Mesenchymal stem cell (in vitro differentiated cells and primary cell): Measurements from ENCODE around the gene MPRIP.

Source experiments
- DNase-seq: peaks from one replicate; pipeline ENCODE4 v3.0.0-alpha.2; 2013
- H2AFZ ChIP-seq: one replicate; pipeline ENCODE4 v1.6.1; 2013; ENCODE audit warnings: low read depth, mild to moderate bottlenecking, control low read depth, inconsistent platforms, low read length, moderate library complexity
- H2AK5ac ChIP-seq: 2 replicates; pipeline ENCODE4 v1.6.1; 2013; ENCODE audit warnings: low read length, moderate library complexity, mild to moderate bottlenecking, inconsistent platforms; ENCODE audit not compliant: severe bottlenecking
- H2BK120ac ChIP-seq: one replicate; pipeline ENCODE4 v1.6.1; 2013; ENCODE audit warnings: low read depth, mild to moderate bottlenecking, inconsistent platforms, low read length, moderate library complexity
- H2BK12ac ChIP-seq, 2 experiments: one replicate each; pipeline ENCODE4 v1.6.1; 2013; ENCODE audit warnings: inconsistent platforms in 2 of 2, low read length in 2 of 2, mild to moderate bottlenecking in 2 of 2, moderate library complexity in 2 of 2, control low read depth in 1 of 2
- H2BK15ac ChIP-seq: one replicate; pipeline ENCODE4 v1.6.1; 2013; ENCODE audit warnings: mild to moderate bottlenecking, low read depth, inconsistent platforms; ENCODE audit not compliant: poor library complexity, severe bottlenecking
- H2BK5ac ChIP-seq: 2 replicates; pipeline ENCODE4 v1.6.1; 2013; ENCODE audit warnings: low read depth, mild to moderate bottlenecking, low read length, control low read depth, inconsistent platforms; ENCODE audit not compliant: poor library complexity, severe bottlenecking
- H3K14ac ChIP-seq, 2 experiments: one replicate each; pipeline ENCODE4 v1.6.1; 2013; ENCODE audit warnings: inconsistent platforms in 2 of 2, low read length in 2 of 2, control low read depth in 1 of 2, mild to moderate bottlenecking in 1 of 2, moderate library complexity in 1 of 2
- H3K18ac ChIP-seq, 2 experiments: one replicate each; pipeline ENCODE4 v1.6.1; 2013; ENCODE audit warnings: inconsistent platforms in 2 of 2, low read length in 2 of 2, control low read depth in 1 of 2, low read depth in 1 of 2, mild to moderate bottlenecking in 1 of 2
- H3K23ac ChIP-seq, 2 experiments: one replicate each; pipeline ENCODE4 v1.6.1; 2013; ENCODE audit warnings: inconsistent platforms in 2 of 2, low read length in 2 of 2, mild to moderate bottlenecking in 2 of 2, moderate library complexity in 2 of 2, control low read depth in 1 of 2
- H3K27ac ChIP-seq: 2 replicates; pipeline ENCODE4 v1.5.1; 2013; ENCODE audit warnings: mild to moderate bottlenecking, moderate library complexity, low read length, control low read depth, inconsistent platforms; ENCODE audit not compliant: poor library complexity, severe bottlenecking
- H3K27me3 ChIP-seq, 2 experiments: 2 replicates each; pipeline versions ENCODE4 v1.6.1 to v1.7.0; 2013; ENCODE audit warnings: low read length in 2 of 2, mild to moderate bottlenecking in 2 of 2, moderate library complexity in 2 of 2, control low read depth in 1 of 2, inconsistent platforms in 1 of 2; ENCODE audit not compliant: control insufficient read depth in 1 of 2, insufficient read depth in 1 of 2
- H3K36me3 ChIP-seq, 2 experiments: 2 replicates each; pipeline versions ENCODE4 v1.6.1 to v1.7.0; 2013; ENCODE audit warnings: low read length in 2 of 2, control low read depth in 1 of 2, inconsistent platforms in 1 of 2, low read depth in 1 of 2, mild to moderate bottlenecking in 1 of 2; ENCODE audit not compliant: insufficient read depth in 2 of 2, control insufficient read depth in 1 of 2
- H3K4ac ChIP-seq, 2 experiments: one replicate each; pipeline ENCODE4 v1.6.1; 2013; ENCODE audit warnings: inconsistent platforms in 2 of 2, low read length in 2 of 2, mild to moderate bottlenecking in 2 of 2, moderate library complexity in 2 of 2, control low read depth in 1 of 2, low read depth in 1 of 2
- H3K4me1 ChIP-seq: 2 replicates; pipeline ENCODE4 v1.6.1; 2013; ENCODE audit warnings: low read depth, low read length, control low read depth; ENCODE audit not compliant: control insufficient read depth, insufficient read depth
- H3K4me2 ChIP-seq: 2 replicates; pipeline ENCODE4 v1.6.1; 2013; ENCODE audit warnings: low read length, mild to moderate bottlenecking, inconsistent platforms; ENCODE audit not compliant: poor library complexity, severe bottlenecking
- H3K4me3 ChIP-seq, 2 experiments: 2 replicates each; pipeline versions ENCODE4 v1.5.1 to v1.7.0; 2013; ENCODE audit warnings: low read length in 2 of 2, mild to moderate bottlenecking in 2 of 2, control low read depth in 1 of 2, low read depth in 1 of 2; ENCODE audit not compliant: insufficient read depth in 1 of 2
- H3K79me1 ChIP-seq: replicated peaks from 2 replicates; pipeline ENCODE4 v1.6.1; 2013; ENCODE audit warnings: mild to moderate bottlenecking, control low read depth, low read length, inconsistent platforms; ENCODE audit not compliant: poor library complexity, severe bottlenecking
- H3K9ac ChIP-seq: 2 replicates; pipeline ENCODE4 v1.7.0; 2013; ENCODE audit warnings: mild to moderate bottlenecking, low read length, moderate library complexity
- H3K9me3 ChIP-seq: 2 replicates; pipeline ENCODE4 v1.7.0; 2013; ENCODE audit warnings: mild to moderate bottlenecking, low read length; ENCODE audit not compliant: control insufficient read depth
- H4K8ac ChIP-seq: one replicate; pipeline ENCODE4 v1.6.1; 2013; ENCODE audit warnings: inconsistent platforms, mild to moderate bottlenecking, low read length, moderate library complexity
- H4K91ac ChIP-seq: one replicate; pipeline ENCODE4 v1.6.1; 2013; ENCODE audit warnings: mild to moderate bottlenecking, low read length, inconsistent platforms
- WGBS: methylation state at CpG from one replicate; pipeline ENCODE4 v1.1.7; 2013; ENCODE audit warnings: mixed read lengths; 5-methylcytosine and 5-hydroxymethylcytosine counted together

Gene MPRIP

DNA sequence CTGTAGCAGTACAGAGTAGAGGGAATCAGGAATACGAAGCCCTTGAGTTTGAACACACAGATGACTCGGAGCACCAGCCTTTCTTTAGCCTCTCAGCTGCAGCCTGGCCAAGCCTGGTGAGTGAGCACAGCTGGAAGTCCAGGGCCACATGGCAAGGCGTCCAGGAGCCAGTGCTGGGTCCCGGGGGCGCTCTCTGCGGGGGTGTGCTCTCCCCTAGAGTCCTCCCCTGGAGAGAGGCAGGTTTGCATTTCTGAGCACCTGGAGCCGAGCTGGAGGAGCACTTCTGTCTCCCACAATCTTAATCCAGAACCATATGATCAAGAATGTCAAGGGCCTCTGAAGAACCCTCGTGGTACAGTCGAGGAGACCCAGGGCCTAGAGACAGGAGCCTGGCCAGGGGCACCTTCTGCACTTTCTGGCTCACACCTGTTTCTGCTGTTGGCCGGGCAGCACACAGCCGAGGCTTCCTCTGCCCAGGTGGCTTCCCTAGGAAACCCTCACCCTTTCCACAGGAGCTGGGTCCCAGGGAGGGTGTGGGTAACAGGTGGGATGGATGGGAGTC lies 85.6 kb downstream of the MPRIP start:
- Histone ChIP-seq H2BK15ac (no peak overlapping the region), H3K4ac (no peak overlapping the region), H2BK12ac (no peak overlapping the region), H3K4me1 (peaks cover 27% of the 10 kb centered on the region), H3K27me3 (no peaks in the 10 kb centered on the region), H3K27ac (no peak overlapping the region), H2AK5ac (no peak overlapping the region), H3K23ac (no peak overlapping the region), H3K9ac (no peak overlapping the region), H3K14ac (no peak overlapping the region), H2BK5ac (no peak overlapping the region), H3K79me1 (peaks cover 77% of the 10 kb centered on the region), H2BK120ac (no peak overlapping the region), H3K36me3 (peaks cover 60 to 64% of the 10 kb centered on the region in 2 experiments), H3K4me2 (no peak overlapping the region), H2AFZ (no peak overlapping the region), H4K91ac (no peak overlapping the region), H3K4me3 (no peak overlapping the region), H3K9me3 (no peaks in the 10 kb centered on the region), H3K18ac (no peak overlapping the region), H4K8ac (no peak overlapping the region)
- DNase-seq = no peak
- WGBS = 90% methylated on average over 9 of the region's 11 CpGs

DNA sequence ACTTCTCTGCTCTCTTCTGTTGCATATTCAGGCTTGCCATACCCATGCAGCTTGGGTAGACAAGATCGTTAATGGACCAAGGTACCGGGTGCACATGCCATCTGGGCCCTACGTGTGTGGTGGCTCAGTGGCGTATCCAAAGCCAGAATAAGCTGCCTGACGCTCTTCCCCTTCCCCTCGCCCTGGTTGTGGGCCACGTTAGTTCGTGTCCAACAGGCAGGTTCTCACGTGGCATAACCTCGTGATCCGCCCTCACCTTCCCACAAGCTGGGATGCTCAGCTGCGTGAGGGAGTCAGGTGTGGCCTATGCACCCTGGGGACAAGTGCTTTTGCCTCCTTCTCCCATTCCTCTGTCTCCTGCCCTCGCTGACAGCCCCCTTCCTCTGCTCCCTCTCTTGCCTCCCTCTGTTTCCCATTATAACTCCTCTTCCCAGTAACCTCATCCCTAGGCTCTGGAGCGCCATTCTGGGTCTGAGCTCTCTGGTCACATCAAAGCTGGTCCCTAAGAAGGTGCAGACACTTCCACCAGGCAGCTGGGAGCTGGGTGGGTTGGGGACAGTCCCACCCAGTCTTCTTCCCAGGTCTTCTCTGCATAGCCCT lies 86.3 kb downstream of the MPRIP start:
- H3K4me3 ChIP-seq = no peak overlapping the region
- H3K27me3 ChIP-seq = no peaks in the 10 kb centered on the region
- H3K23ac ChIP-seq = no peak overlapping the region
- no peaks in the 10 kb centered on the region for H3K9me3 ChIP-seq
- no peak overlapping the region for H2BK15ac ChIP-seq
- H2AK5ac ChIP-seq = no peak overlapping the region
- peaks cover 85% of the 10 kb centered on the region for H3K79me1 ChIP-seq
- peaks cover 68 to 72% of the 10 kb centered on the region in 2 experiments for H3K36me3 ChIP-seq
- no peak overlapping the region for H3K4me2 ChIP-seq
- H2BK5ac ChIP-seq = no peak overlapping the region
- peaks cover 27% of the 10 kb centered on the region for H3K4me1 ChIP-seq
- no peak for DNase-seq
- no peak overlapping the region for H3K18ac ChIP-seq
- H3K9ac ChIP-seq = no peak overlapping the region
- H4K91ac ChIP-seq = no peak overlapping the region
- H2BK120ac ChIP-seq = no peak overlapping the region
- WGBS = 98% methylated on average over 14 of the region's 14 CpGs
- H3K14ac ChIP-seq = no peak overlapping the region
- H2BK12ac ChIP-seq = no peak overlapping the region
- H2AFZ ChIP-seq = no peak overlapping the region
- no peak overlapping the region for H4K8ac ChIP-seq
- no peak overlapping the region for H3K27ac ChIP-seq
- H3K4ac ChIP-seq = no peak overlapping the region

DNA sequence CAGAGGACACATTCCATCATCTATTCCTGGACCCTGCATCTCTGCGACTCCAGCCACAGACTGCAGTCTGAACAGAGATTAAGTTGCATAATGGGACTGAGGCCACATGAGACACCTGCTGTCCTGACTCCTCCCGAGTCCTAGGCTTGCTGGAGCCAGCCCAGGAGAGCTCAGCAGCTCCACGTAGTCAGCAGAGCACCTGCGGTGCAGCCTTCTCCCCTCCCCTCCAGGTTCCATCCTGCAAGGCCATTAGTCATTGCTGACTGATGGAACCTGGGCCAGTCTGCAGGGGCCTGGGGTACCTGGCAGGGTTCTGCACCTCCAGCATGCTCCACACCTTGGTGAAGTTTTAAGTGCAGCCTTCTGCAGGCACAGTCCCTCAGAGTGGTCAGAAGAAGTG lies 87.2 kb downstream of the MPRIP start:
- H4K91ac ChIP-seq = no peak overlapping the region
- H3K27ac ChIP-seq = no peak overlapping the region
- no peak overlapping the region for H3K18ac ChIP-seq
- peaks cover 87% of the 10 kb centered on the region for H3K79me1 ChIP-seq
- no peaks in the 10 kb centered on the region for H3K27me3 ChIP-seq
- H3K4ac ChIP-seq = no peak overlapping the region
- H3K4me3 ChIP-seq = no peak overlapping the region
- no peak overlapping the region for H3K14ac ChIP-seq
- H4K8ac ChIP-seq = no peak overlapping the region
- H3K4me2 ChIP-seq = no peak overlapping the region
- peaks cover 27% of the 10 kb centered on the region for H3K4me1 ChIP-seq
- H2AK5ac ChIP-seq = no peak overlapping the region
- H2AFZ ChIP-seq = no peak overlapping the region
- WGBS = 91% methylated on average over 4 of the region's 4 CpGs
- H3K23ac ChIP-seq = no peak overlapping the region
- H2BK12ac ChIP-seq = no peak overlapping the region
- no peaks in the 10 kb centered on the region for H3K9me3 ChIP-seq
- H2BK5ac ChIP-seq = no peak overlapping the region
- DNase-seq = no peak
- H3K36me3 ChIP-seq = peaks cover 77 to 80% of the 10 kb centered on the region in 2 experiments
- no peak overlapping the region for H3K9ac ChIP-seq
- no peak overlapping the region for H2BK15ac ChIP-seq
- H2BK120ac ChIP-seq = no peak overlapping the region

DNA sequence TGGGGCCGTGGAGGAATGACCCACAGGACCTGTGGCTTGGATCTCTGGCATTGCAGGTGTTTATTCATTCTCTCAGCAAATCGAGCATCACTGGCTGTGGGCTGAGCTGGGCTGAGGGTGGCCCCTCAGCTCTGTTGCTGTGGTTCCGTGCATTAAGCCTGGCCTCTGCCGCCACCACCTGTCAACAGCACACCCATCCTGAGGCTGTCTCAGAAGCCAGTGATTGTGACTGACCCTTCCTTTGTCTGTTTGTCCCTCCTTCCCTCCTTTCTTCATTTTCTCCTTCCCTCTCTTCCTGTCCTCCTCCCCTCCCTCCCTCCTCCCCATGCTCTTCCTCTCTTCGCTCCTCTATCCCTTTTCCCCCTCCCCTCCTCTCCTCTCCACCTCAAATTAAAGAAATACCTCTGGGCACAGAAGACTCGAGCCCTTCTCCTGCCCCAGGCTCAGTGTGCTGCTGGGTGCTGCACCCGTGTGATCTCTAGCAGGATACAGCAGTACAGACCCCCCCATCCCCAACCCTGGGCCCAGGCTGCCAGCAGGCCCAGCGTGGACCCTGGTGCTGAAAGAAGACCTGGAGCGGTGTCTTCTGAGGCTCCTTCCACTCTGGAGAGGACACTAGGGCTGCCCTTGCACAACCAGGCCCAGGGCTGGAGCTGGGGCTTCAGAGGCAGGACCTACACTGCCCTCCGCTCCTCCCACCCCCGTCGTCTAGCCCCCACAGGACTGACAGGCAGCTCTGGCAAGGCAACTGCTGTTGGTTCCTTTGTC lies 88.0 kb downstream of the MPRIP start:
- Histone ChIP-seq H3K4me3 (no peak overlapping the region), H3K14ac (no peak overlapping the region), H4K91ac (no peak overlapping the region), H3K9me3 (no peaks in the 10 kb centered on the region), H3K9ac (no peak overlapping the region), H3K27ac (no peak overlapping the region), H3K36me3 (peaks cover 83 to 85% of the 10 kb centered on the region in 2 experiments), H2BK12ac (no peak overlapping the region), H2AFZ (no peak overlapping the region), H3K4ac (no peak overlapping the region), H2BK120ac (no peak overlapping the region), H2BK15ac (no peak overlapping the region), H3K23ac (no peak overlapping the region), H4K8ac (no peak overlapping the region), H2AK5ac (no peak overlapping the region), H3K4me1 (peaks cover 27% of the 10 kb centered on the region), H2BK5ac (no peak overlapping the region), H3K27me3 (no peaks in the 10 kb centered on the region), H3K18ac (no peak overlapping the region), H3K79me1 (peaks cover 87% of the 10 kb centered on the region), H3K4me2 (no peak overlapping the region)
- 92% methylated on average over 12 of the region's 12 CpGs for WGBS
- DNase-seq = no peak
